PFSK-1 (cell line): ENCODE measurements around the gene OLIG2.

Source experiments
- FOXP2 ChIP-seq: optimal IDR thresholded peaks from 2 replicates; pipeline ENCODE3; 2011; ENCODE audit warnings: borderline replicate concordance, control low read depth, inconsistent platforms; ENCODE audit not compliant: insufficient read depth; ENCODE audit errors: extremely low read length, extremely low read depth
- POLR2AphosphoS5 ChIP-seq: IDR thresholded peaks from 2 replicates; pipeline ENCODE4 v1.6.1; 2012; ENCODE audit warnings: low read depth, mild to moderate bottlenecking, control low read depth, low read length, moderate library complexity
- REST ChIP-seq, 2 experiments: IDR thresholded peaks; 2 replicates each; pipeline versions ENCODE4 v1.6.1 to v1.8.0; 2011 to 2012; ENCODE audit warnings: low read depth in 2 of 2, low read length in 2 of 2, control low read depth in 1 of 2, inconsistent platforms in 1 of 2, mild to moderate bottlenecking in 1 of 2, moderate library complexity in 1 of 2; ENCODE audit not compliant: insufficient read depth in 1 of 2
- SIN3A ChIP-seq: IDR thresholded peaks from 2 replicates; pipeline ENCODE4 v1.6.1; 2012; ENCODE audit warnings: mild to moderate bottlenecking, low read length, moderate library complexity, borderline replicate concordance; ENCODE audit not compliant: insufficient read depth
- TAF1 ChIP-seq: IDR thresholded peaks from 2 replicates; pipeline ENCODE4 v1.6.1; 2012; ENCODE audit warnings: low read length, control low read depth, borderline replicate concordance; ENCODE audit not compliant: insufficient read depth

Gene OLIG2

DNA sequence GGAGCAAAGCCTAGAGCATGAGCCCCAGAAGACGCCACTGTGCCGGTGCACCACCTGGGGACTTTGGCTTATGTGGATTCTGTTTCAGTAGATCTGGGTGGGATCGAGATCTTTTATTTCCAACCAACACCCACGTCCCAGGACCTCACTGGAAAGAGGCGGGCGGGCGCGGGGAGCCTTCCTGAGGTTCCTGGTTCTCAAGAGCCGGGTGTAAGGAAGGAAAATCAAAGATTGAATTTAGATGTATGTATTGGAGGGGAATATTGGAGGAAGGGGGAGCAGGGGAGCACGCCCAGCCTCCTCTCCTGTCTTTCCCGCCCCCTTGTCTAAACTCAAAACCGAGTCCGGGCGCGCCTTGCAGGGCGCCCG, 6.2 kb upstream of the OLIG2 start:
- TF ChIP-seq POLR2AphosphoS5 (no peak), SIN3A (no peak), FOXP2 (no peak), REST (IDR thresholded peaks at IDR 0.05; ENCODE audit: insufficient read depth in 1 of 2, low read depth in 2 of 2, low read length in 2 of 2) (no peak), TAF1 (no peak)

- TF ChIP-seq TAF1, result no peak
- TF ChIP-seq FOXP2, result no peak
- no peak for TF ChIP-seq REST (IDR thresholded peaks at IDR 0.05; ENCODE audit: insufficient read depth in 1 of 2, low read depth in 2 of 2, low read length in 2 of 2)
- no peak for TF ChIP-seq SIN3A
- no peak for TF ChIP-seq POLR2AphosphoS5
Measured at GRCh38 chr21:33019885-33020557, 5.7 kb upstream of the OLIG2 start.

DNA sequence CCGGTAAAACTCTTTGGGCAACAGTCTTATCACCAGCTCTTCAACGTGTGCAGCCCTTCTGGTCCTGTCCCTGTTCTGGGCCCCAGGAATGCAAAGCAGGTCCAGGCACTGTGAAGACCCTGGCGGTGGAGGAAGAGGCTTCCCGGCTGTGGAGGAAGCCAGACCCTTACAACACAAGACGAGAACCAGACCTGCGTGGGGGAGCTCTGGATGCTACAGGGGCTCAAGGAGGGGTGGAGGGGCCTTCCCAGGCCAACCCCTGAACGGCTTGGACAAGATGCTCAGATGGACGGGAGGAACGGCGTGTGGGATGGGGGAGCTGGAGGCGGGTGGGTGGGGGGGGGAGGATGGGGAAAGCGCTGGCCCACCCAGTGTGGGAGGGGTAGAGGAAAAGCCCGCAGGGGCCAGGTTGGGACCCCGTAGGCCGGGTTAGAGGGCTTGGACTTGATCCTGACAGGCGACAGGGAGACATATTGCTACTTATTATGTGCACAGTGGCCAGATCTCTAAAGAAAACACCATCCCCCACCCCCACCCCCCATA, 5.1 kb upstream of the OLIG2 start:
- TF ChIP-seq TAF1 (no peak), FOXP2 (no peak), SIN3A (no peak), POLR2AphosphoS5 (no peak)

- no peak for TF ChIP-seq SIN3A
Measured at GRCh38 chr21:33021150-33021549, 4.6 kb upstream of the OLIG2 start.

DNA sequence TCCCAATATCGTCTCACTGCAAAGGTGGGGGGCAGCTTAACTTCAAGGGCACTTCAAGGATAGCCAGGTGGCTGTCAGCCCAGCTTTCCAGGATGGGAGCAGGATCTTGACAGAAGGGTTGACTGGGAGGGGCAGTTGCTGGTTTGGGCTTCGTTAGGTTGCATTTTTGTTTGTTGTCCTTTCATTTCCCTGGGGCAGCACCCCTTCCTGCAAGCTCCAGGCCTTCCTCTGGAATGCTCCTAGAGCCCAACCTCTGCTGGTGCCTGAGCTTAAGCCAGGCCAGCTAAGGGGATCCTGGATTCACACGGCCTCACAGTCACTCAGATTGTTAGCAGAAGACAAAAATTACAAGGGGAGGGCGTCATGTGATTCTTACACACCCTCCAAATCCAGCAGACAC, 4.1 kb upstream of the OLIG2 start:
- no peak for TF ChIP-seq REST (IDR thresholded peaks at IDR 0.05; ENCODE audit: insufficient read depth in 1 of 2, low read depth in 2 of 2, low read length in 2 of 2)
- TF ChIP-seq POLR2AphosphoS5, result no peak
- no peak for TF ChIP-seq SIN3A
- TF ChIP-seq TAF1, result no peak
- no peak for TF ChIP-seq FOXP2

DNA sequence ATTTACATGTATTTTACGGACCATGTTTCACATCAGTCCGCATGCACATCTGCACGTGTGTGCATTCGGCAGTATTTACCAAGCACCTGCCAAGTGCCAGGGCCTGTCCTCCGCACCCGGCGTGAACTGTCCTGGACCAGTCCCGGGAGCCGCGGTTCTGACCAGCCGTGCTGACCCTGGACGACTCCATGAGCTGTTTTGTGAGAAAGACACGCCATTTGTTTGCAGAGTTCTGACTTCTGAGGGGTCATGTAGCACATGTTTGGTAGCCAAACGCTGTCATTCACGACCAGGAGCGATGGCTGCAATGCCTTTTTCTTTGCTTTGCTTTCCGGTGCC, 3.3 kb upstream of the OLIG2 start:
- TF ChIP-seq POLR2AphosphoS5 (no peak), REST (IDR thresholded peaks at IDR 0.05; ENCODE audit: insufficient read depth in 1 of 2, low read depth in 2 of 2, low read length in 2 of 2) (no peak), TAF1 (no peak), FOXP2 (no peak), SIN3A (no peak)
